Esophagus muscularis mucosa (tissue), 4 donors: ENCODE measurements around the gene RORC. TPM values are rescaled to one million over a fixed set of nuclear protein-coding genes. Genes with fewer than 3 reads are reported as not detected.

Source experiments
- DNase-seq: peaks from one replicate; pipeline ENCODE4 v3.0.0-alpha.2; 2017; ENCODE audit errors: extremely low spot score
- H3K27ac ChIP-seq, 4 donors: fragments of 200-600 bp; sonication (generic); replicated peaks in 1 of 4; 1 replicate in 3 of 4; 2 replicates in 1 of 4; pipeline ENCODE4 v1.5.1; 2016 to 2019; ENCODE audit warnings: mild to moderate bottlenecking in 1 of 4
- H3K27me3 ChIP-seq, 4 donors: fragments of 200-600 bp; sonication (generic); one replicate each; pipeline versions ENCODE4 v1.5.1 to v1.6.0; 2016 to 2019
- H3K36me3 ChIP-seq, 4 donors: fragments of 200-600 bp; sonication (generic); one replicate each; pipeline ENCODE4 v1.5.1; 2016 to 2019
- H3K4me1 ChIP-seq, 4 donors: fragments of 200-600 bp; sonication (generic); one replicate each; pipeline ENCODE4 v1.5.1; 2016 to 2019
- H3K4me3 ChIP-seq, 4 donors: fragments of 200-600 bp; sonication (generic); 1 replicate in 2 of 4; 2 replicates in 2 of 4; pipeline ENCODE4 v1.5.1; 2016 to 2019; ENCODE audit warnings: mild to moderate bottlenecking in 4 of 4, moderate library complexity in 1 of 4
- H3K9me3 ChIP-seq, 4 donors: fragments of 200-600 bp; sonication (generic); 1 replicate in 3 of 4; 2 replicates in 1 of 4; pipeline ENCODE4 v1.5.1; 2016 to 2019
- EP300 ChIP-seq: sonication (generic); formaldehyde crosslinking; IDR thresholded peaks from one replicate; pipeline ENCODE4 v1.6.1; 2017; ENCODE audit warnings: antibody characterized with exemption
- POLR2A ChIP-seq: fragments of 450-650 bp; IDR thresholded peaks from one replicate; pipeline ENCODE4 v1.6.1; 2017; ENCODE audit warnings: antibody characterized with exemption, moderate library complexity, mild to moderate bottlenecking, low read depth
- POLR2AphosphoS5 ChIP-seq, 2 donors: sonication (generic); formaldehyde crosslinking; IDR thresholded peaks; one replicate each; pipeline ENCODE4 v1.6.1; 2017; ENCODE audit warnings: antibody characterized with exemption in 2 of 2
- WGBS: methylation state at CpG from one replicate; pipeline ENCODE4 v1.1.5; 2018; 5-methylcytosine and 5-hydroxymethylcytosine counted together
- intact Hi-C: fragments of 100-400 bp; cut with DNase I; formaldehyde crosslinking; loops from one replicate; pipeline ENCODE4 v1.15.1; 2023
- small RNA-seq, 3 donors: library from RNA; depleted of rRNA; stranded (forward); fragments of <200 nt; gene quantifications; one replicate each; pipeline ENCODE3, GENCODE V24; 2016
- total RNA-seq, 4 donors: library from RNA; depleted of rRNA; stranded (reverse); fragments of >200 nt; gene quantifications; one replicate each; pipeline versions ENCODE4 v1.1.0 to v1.2.1, GENCODE V29; 2016
- TF ChIP-seq, protein P1 (sequence below), 3 experiments: fragments of 200-600 bp in 2 of 3; fragments of 450-650 bp in 1 of 3; sonication (generic) in 2 of 3; IDR thresholded peaks; one replicate each; pipeline ENCODE4 v1.5.1; 2017 to 2019; ENCODE audit warnings: antibody characterized with exemption in 3 of 3, mild to moderate bottlenecking in 2 of 3, moderate library complexity in 1 of 3

The RORC gene
- total RNA-seq, 4 donors from 2014 or later: 0.11 to 0.17 TPM; not detected in 2

GRCh38 chr1:151756291-151756690 is 75.3 kb downstream of the RORC start:
- no peaks in the 10 kb centered on the region for H3K4me1 ChIP-seq
- peaks cover 29 to 54% (median 44%) of the 10 kb centered on the region in 4 donors for H3K36me3 ChIP-seq
- intact Hi-C loops: no loop called here
- WGBS: 50% methylated on average over 1 of the region's 1 CpG
- TF ChIP-seq POLR2AphosphoS5 (IDR thresholded peaks at IDR 0.05) (no peak), EP300 (no peak), POLR2A (no peak)
- TF ChIP-seq, protein P1, sequence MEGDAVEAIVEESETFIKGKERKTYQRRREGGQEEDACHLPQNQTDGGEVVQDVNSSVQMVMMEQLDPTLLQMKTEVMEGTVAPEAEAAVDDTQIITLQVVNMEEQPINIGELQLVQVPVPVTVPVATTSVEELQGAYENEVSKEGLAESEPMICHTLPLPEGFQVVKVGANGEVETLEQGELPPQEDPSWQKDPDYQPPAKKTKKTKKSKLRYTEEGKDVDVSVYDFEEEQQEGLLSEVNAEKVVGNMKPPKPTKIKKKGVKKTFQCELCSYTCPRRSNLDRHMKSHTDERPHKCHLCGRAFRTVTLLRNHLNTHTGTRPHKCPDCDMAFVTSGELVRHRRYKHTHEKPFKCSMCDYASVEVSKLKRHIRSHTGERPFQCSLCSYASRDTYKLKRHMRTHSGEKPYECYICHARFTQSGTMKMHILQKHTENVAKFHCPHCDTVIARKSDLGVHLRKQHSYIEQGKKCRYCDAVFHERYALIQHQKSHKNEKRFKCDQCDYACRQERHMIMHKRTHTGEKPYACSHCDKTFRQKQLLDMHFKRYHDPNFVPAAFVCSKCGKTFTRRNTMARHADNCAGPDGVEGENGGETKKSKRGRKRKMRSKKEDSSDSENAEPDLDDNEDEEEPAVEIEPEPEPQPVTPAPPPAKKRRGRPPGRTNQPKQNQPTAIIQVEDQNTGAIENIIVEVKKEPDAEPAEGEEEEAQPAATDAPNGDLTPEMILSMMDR (IDR thresholded peaks at IDR 0.05): no peak
- DNase-seq: no peak
- H3K27me3 ChIP-seq: peaks cover 0 to 3% (median 0%) of the 10 kb centered on the region in 4 donors
- no peaks in the 10 kb centered on the region for H3K9me3 ChIP-seq
- no peak overlapping the region for H3K4me3 ChIP-seq
- no peak overlapping the region for H3K27ac ChIP-seq

Small RNA genes lying within 50 kb of the gene (small RNA-seq; reads per million reads assigned to genes)
- gene RF00019: 0 reads per million in 3 donors

Other genes with a start within 250 kb of the RORC start
- gene SNX27, start 219.8 kb downstream of the RORC start, total RNA-seq: 10 to 100 TPM; 39.4 to 55.4 (median 49.6) TPM
- gene CELF3, start 115.0 kb downstream of the RORC start, total RNA-seq: 1 to 10 TPM in 1 of 4 donors, under 1 TPM in 3; 0.23 to 1.0 (median 0.58) TPM
- 1 to 10 TPM in 1 of 4 donors, not detected in 3; 1.7 TPM for gene RIIAD1, start 110.3 kb downstream of the RORC start, total RNA-seq
- 10 to 100 TPM; 49.8 to 57.0 (median 56.5) TPM for gene MRPL9, start 68.3 kb downstream of the RORC start, total RNA-seq
- 1 to 10 TPM; 4.0 to 8.7 (median 6.1) TPM for gene TDRKH, start 41.3 kb downstream of the RORC start, total RNA-seq
- gene LINGO4, start 26.4 kb downstream of the RORC start, total RNA-seq: not detected
- not detected for gene C2CD4D, start 8.0 kb upstream of the RORC start, total RNA-seq
- not detected for gene THEM5, start 21.9 kb upstream of the RORC start, total RNA-seq
- 10 to 100 TPM; 13.2 to 15.7 (median 14.3) TPM for gene THEM4, start 77.7 kb upstream of the RORC start, total RNA-seq
- 100 to 1,000 TPM in 2 of 4 donors, 10 to 100 TPM in 2; 82.5 to 214 (median 105) TPM for gene S100A10, start 162.1 kb upstream of the RORC start, total RNA-seq
- gene S100A11, start 205.2 kb upstream of the RORC start, total RNA-seq: 100 to 1,000 TPM in 2 of 4 donors, 10 to 100 TPM in 2; 68.5 to 190 (median 115) TPM